Caco-2 (cell line): Measurements from ENCODE around the gene GAPDHS. TPM values are rescaled to one million over a fixed set of nuclear protein-coding genes. Genes with fewer than 3 reads are reported as not detected.

Source experiments
- Bru-seq: library from RNA; stranded (reverse); fragments of 400-500 nt; gene quantifications from one replicate; lab custom pipeline; 2021; lab: Mats Ljungman, UMichigan
- BruChase-seq, 2 experiments: library from RNA; stranded (reverse); fragments of 400-500 nt; gene quantifications; one replicate each; lab custom pipeline; 2021; lab: Mats Ljungman, UMichigan
- BruUV-seq: library from RNA; stranded (reverse); fragments of 400-500 nt; replicated peaks from 2 replicates; lab custom pipeline; 2021; lab: Mats Ljungman, UMichigan
- CTCF ChIA-PET: fragments of 300-600 bp; sonication (Branson Sonifier 250); formaldehyde crosslinking; loops from one replicate; lab custom pipeline; 2022; ENCODE audit warnings: antibody characterized with exemption; lab: Charles Lee
- POLR2A ChIA-PET: fragments of 300-600 bp; sonication (Branson Sonifier 250); formaldehyde crosslinking; loops from one replicate; lab custom pipeline; 2022; ENCODE audit warnings: antibody characterized with exemption; lab: Charles Lee
- DNase-seq, 2 experiments: peaks; one replicate each; pipeline versions ENCODE4 v3.0.0 to v3.0.0-alpha.2; 2020 to 2022
- H3K27me3 ChIP-seq: replicated peaks from 2 replicates; pipeline ENCODE4 v1.6.0; 2011; ENCODE audit warnings: low read length; ENCODE audit not compliant: control insufficient read depth, insufficient read depth
- H3K36me3 ChIP-seq: 2 replicates; pipeline ENCODE4 v1.5.1; 2011; ENCODE audit warnings: low read length; ENCODE audit not compliant: control insufficient read depth, insufficient read depth
- H3K4me1 ChIP-seq: fragments of 250-450 bp; sonication (Bioruptor Pico); 2 replicates; pipeline ENCODE4 v1.5.1; 2020; ENCODE audit warnings: mild to moderate bottlenecking
- H3K4me3 ChIP-seq: 2 replicates; pipeline ENCODE4 v1.5.1; 2011; ENCODE audit warnings: low read depth, mild to moderate bottlenecking, control low read depth, low read length
- H3K9me3 ChIP-seq: fragments of 250-450 bp; sonication (Bioruptor Pico); 2 replicates; pipeline ENCODE4 v1.5.1; 2020; ENCODE audit warnings: mild to moderate bottlenecking, moderate library complexity
- H3K27ac Mint-ChIP-seq: one replicate; pipeline ENCODE4 v1.8.0; 2022; ENCODE audit warnings: mixed read lengths; ENCODE audit not compliant: unreplicated experiment
- H3K27me3 Mint-ChIP-seq: one replicate; pipeline ENCODE4 v1.8.0; 2022; ENCODE audit warnings: mixed read lengths; ENCODE audit not compliant: insufficient read depth, unreplicated experiment
- H3K36me3 Mint-ChIP-seq: one replicate; pipeline ENCODE4 v1.8.0; 2022; ENCODE audit warnings: mild to moderate bottlenecking, mixed read lengths; ENCODE audit not compliant: insufficient read depth, unreplicated experiment
- H3K4me1 Mint-ChIP-seq: one replicate; pipeline ENCODE4 v1.8.0; 2022; ENCODE audit warnings: low read depth, mixed read lengths; ENCODE audit not compliant: unreplicated experiment
- H3K4me3 Mint-ChIP-seq: one replicate; pipeline ENCODE4 v1.8.0; 2022; ENCODE audit warnings: mild to moderate bottlenecking, moderate library complexity, mixed read lengths; ENCODE audit not compliant: unreplicated experiment
- H3K9me3 Mint-ChIP-seq: one replicate; pipeline ENCODE4 v1.8.0; 2022; ENCODE audit warnings: mixed read lengths; ENCODE audit not compliant: unreplicated experiment
- CTCF ChIP-seq, 2 experiments: fragments of 200-600 bp in 1 of 2; IDR thresholded peaks; 1 replicate in 1 of 2; 2 replicates in 1 of 2; pipeline versions ENCODE4 v1.5.1 to v1.8.0; 2011 to 2022; ENCODE audit warnings: antibody characterized with exemption in 1 of 2, control low read depth in 1 of 2, inconsistent platforms in 1 of 2, low read depth in 1 of 2, low read length in 1 of 2, mild to moderate bottlenecking in 1 of 2, moderate library complexity in 1 of 2; ENCODE audit not compliant: insufficient read depth in 1 of 2, severe bottlenecking in 1 of 2, unreplicated experiment in 1 of 2
- intact Hi-C: fragments of 100-400 bp; cut with micrococcal nuclease; formaldehyde crosslinking; loops from one replicate; pipeline ENCODE4 v1.10.0; 2022; ENCODE audit not compliant: unreplicated experiment
- long read RNA-seq: library from polyadenylated mRNA; stranded (forward); transcript quantifications from one replicate; pipeline ENCODE4 v2.0.0, GENCODE V29; 2022
- total RNA-seq: library from RNA; stranded (reverse); gene quantifications from 2 replicates; pipeline ENCODE4 v1.2.3, GENCODE V29; 2022

GAPDHS gene
- total RNA-seq (not detected in 2 replicates), Bru-seq, nascent RNA (not detected), BruChase-seq, experiment 1, labeled RNA remaining after a 2-hour chase (not detected), BruChase-seq, experiment 2, labeled RNA remaining after a 6-hour chase (not detected)
- long read RNA-seq = 0 reads

GRCh38 chr19:35533201-35533821 is at the start of gene GAPDHS:
TSS of gene GAPDHS (plus strand) at chr19:35533456. CDS start at chr19:35533528, 72 bp downstream.
- ChIA-PET CTCF (no interaction called here), POLR2A (no interaction called here)
- H3K36me3 Mint-ChIP-seq = no peaks in the 10 kb centered on the region
- Histone ChIP-seq H3K27me3 (no peaks in the 10 kb centered on the region), H3K36me3 (no peaks in the 10 kb centered on the region), H3K4me3 (no peak within 1 kb of the TSS), H3K4me1 (no peaks in the 10 kb centered on the region), H3K9me3 (no peaks in the 10 kb centered on the region)
- no peak within 1 kb of the TSS for H3K4me3 Mint-ChIP-seq
- no TSS peak for BruUV-seq
- DNase-seq = no peak
- no peak for TF ChIP-seq CTCF (IDR thresholded peaks at IDR 0.05; ENCODE audit: insufficient read depth in 1 of 2, low read depth in 1 of 2, low read length in 1 of 2, severe bottlenecking in 1 of 2, unreplicated experiment in 1 of 2)
- intact Hi-C loops = no loop called here
- H3K27me3 Mint-ChIP-seq = peaks cover 16% of the 10 kb centered on the region
- H3K4me1 Mint-ChIP-seq = no peaks in the 10 kb centered on the region
- H3K27ac Mint-ChIP-seq = no peak within 1 kb of the TSS
- H3K9me3 Mint-ChIP-seq = no peaks in the 10 kb centered on the region

GRCh38 chr19:35484252-35485036 is 48.8 kb upstream of the GAPDHS start:
- Mint-ChIP-seq H3K9me3 (no peaks in the 10 kb centered on the region), H3K36me3 (peaks cover 6% of the 10 kb centered on the region), H3K27ac (no peak overlapping the region), H3K27me3 (no peaks in the 10 kb centered on the region), H3K4me3 (no peak overlapping the region), H3K4me1 (peaks cover 25% of the 10 kb centered on the region)
- no TSS peak for BruUV-seq
- TF ChIP-seq CTCF (IDR thresholded peaks at IDR 0.05; ENCODE audit: insufficient read depth in 1 of 2, low read depth in 1 of 2, low read length in 1 of 2, severe bottlenecking in 1 of 2, unreplicated experiment in 1 of 2) = no peak
- H3K36me3 ChIP-seq = no peaks in the 10 kb centered on the region
- POLR2A ChIA-PET = no interaction called here
- intact Hi-C loops = no loop called here
- no peaks in the 10 kb centered on the region for H3K27me3 ChIP-seq
- no peak overlapping the region for H3K4me3 ChIP-seq
- CTCF ChIA-PET = no interaction called here
- DNase-seq = no peak
- H3K4me1 ChIP-seq = peaks cover 34% of the 10 kb centered on the region
- H3K9me3 ChIP-seq = no peaks in the 10 kb centered on the region

- no TSS peak for BruUV-seq
- peaks cover 6% of the 10 kb centered on the region for H3K36me3 Mint-ChIP-seq
- no peak for TF ChIP-seq CTCF (IDR thresholded peaks at IDR 0.05; ENCODE audit: insufficient read depth in 1 of 2, low read depth in 1 of 2, low read length in 1 of 2, severe bottlenecking in 1 of 2, unreplicated experiment in 1 of 2)
- H3K4me1 ChIP-seq = peaks cover 34% of the 10 kb centered on the region
- H3K27me3 Mint-ChIP-seq = no peaks in the 10 kb centered on the region
- no peaks in the 10 kb centered on the region for H3K9me3 Mint-ChIP-seq
- no peak overlapping the region for H3K4me3 ChIP-seq
- peak overlapping the region; percentile 40 for H3K4me3 Mint-ChIP-seq
- DNase-seq = peak in 1 of 2 experiments; percentile 50
- H3K27me3 ChIP-seq = no peaks in the 10 kb centered on the region
- peak overlapping the region; percentile 16 for H3K27ac Mint-ChIP-seq
- no peaks in the 10 kb centered on the region for H3K9me3 ChIP-seq
- POLR2A ChIA-PET = interaction anchor here (0.9 to 1.8 kb wide), 3 partner anchors 9 to 27 kb away, joined by 5 to 8 read pairs (median 6); no protein-coding TSS in a partner anchor
- intact Hi-C loops = no loop called here
- peaks cover 25% of the 10 kb centered on the region for H3K4me1 Mint-ChIP-seq
- H3K36me3 ChIP-seq = no peaks in the 10 kb centered on the region
- CTCF ChIA-PET = interaction anchor here (0.8 to 2.0 kb wide), 10 partner anchors 9 to 179 kb away, joined by 3 to 29 read pairs (median 4); no protein-coding TSS in a partner anchor
Measured at GRCh38 chr19:35486268-35486708, 47.0 kb upstream of the GAPDHS start.
